A549 treated with DMSO at 1 μM for 4 hours (cell line): ENCODE results near the gene CYCS. TPM values are rescaled to one million over a fixed set of nuclear protein-coding genes. Genes with fewer than 3 reads are reported as not detected.

Experiments used
- total RNA-seq: library from RNA; stranded (reverse); fragments of 200-300 nt; extraction: Qiagen RNA extraction; gene quantifications from 5 replicates; pipeline ENCODE4 v1.2.3, GENCODE V29; 2022; ENCODE audit warnings: low read depth

Gene CYCS
- 244 to 276 TPM (median 272 TPM) in 5 replicates for total RNA-seq

GRCh38 chr7:25125137-25125946, at the start of gene CYCS:
Gene CYCS (minus strand): TSS chr7:25125260. CDS start chr7:25124119, 1,141 bp downstream.

Other genes with a start within 250 kb of the CYCS start
- 10.3 to 14.2 TPM (median 12.4 TPM) in 5 replicates for gene OSBPL3, start 145.1 kb downstream of the CYCS start, total RNA-seq
- not detected in 5 replicates for gene NPVF, start 103.2 kb upstream of the CYCS start, total RNA-seq